HUES48 (cell line): ENCODE results near the gene DCC.

Experiments
- H3K27ac ChIP-seq: one replicate; pipeline ENCODE4 v1.7.0; 2013; ENCODE audit warnings: low read depth, low read length, inconsistent platforms
- H3K27me3 ChIP-seq: 2 replicates; pipeline ENCODE4 v1.6.1; 2013; ENCODE audit warnings: mild to moderate bottlenecking, low read length; ENCODE audit not compliant: control insufficient read depth, insufficient read depth
- H3K36me3 ChIP-seq: 2 replicates; pipeline ENCODE4 v1.6.1; 2013; ENCODE audit warnings: low read length; ENCODE audit not compliant: control insufficient read depth, insufficient read depth
- H3K4me1 ChIP-seq: 2 replicates; pipeline ENCODE4 v1.6.1; 2013; ENCODE audit warnings: mild to moderate bottlenecking, low read length; ENCODE audit not compliant: control insufficient read depth, insufficient read depth
- H3K4me3 ChIP-seq: 2 replicates; pipeline ENCODE4 v1.5.1; 2013; ENCODE audit warnings: mild to moderate bottlenecking, low read depth, low read length
- H3K9ac ChIP-seq: 2 replicates; pipeline ENCODE4 v1.6.1; 2013; ENCODE audit warnings: mild to moderate bottlenecking, low read depth, low read length, moderate library complexity
- H3K9me3 ChIP-seq: 2 replicates; pipeline ENCODE4 v1.6.1; 2013; ENCODE audit warnings: low read length; ENCODE audit not compliant: control insufficient read depth, insufficient read depth

Gene DCC

GRCh38 chr18:52582061-52582460, 242.1 kb downstream of the DCC start:
- Histone ChIP-seq H3K4me3 (no peak overlapping the region), H3K27me3 (no peaks in the 10 kb centered on the region), H3K9ac (no peak overlapping the region), H3K36me3 (no peaks in the 10 kb centered on the region), H3K9me3 (no peaks in the 10 kb centered on the region), H3K27ac (no peak overlapping the region), H3K4me1 (no peaks in the 10 kb centered on the region)

DNA sequence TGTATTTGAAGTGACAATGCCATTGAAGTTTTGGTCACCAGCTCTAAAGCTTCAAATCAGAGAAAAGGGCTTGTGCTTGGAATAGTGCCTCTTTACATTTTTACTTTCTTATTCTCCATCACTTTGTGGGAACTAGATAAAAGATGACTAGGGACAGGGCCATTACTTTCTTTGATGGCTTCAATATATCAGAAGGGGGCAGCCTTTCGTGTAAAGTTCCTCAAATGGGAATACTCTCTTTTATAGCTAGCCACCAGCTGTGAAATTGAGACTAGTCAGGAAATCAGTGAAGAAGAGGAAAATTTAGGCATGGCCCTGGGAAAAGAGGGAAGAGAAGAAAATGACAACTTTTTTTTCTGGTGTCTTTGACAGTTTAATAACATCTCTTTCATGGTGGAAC, 242.5 kb downstream of the DCC start:
- Histone ChIP-seq H3K9me3 (no peaks in the 10 kb centered on the region), H3K4me3 (no peak overlapping the region), H3K4me1 (no peaks in the 10 kb centered on the region), H3K27ac (no peak overlapping the region), H3K36me3 (no peaks in the 10 kb centered on the region), H3K27me3 (no peaks in the 10 kb centered on the region), H3K9ac (no peak overlapping the region)

GRCh38 chr18:52588931-52589330, 248.9 kb downstream of the DCC start:
- Histone ChIP-seq H3K9ac (no peak overlapping the region), H3K36me3 (no peaks in the 10 kb centered on the region), H3K9me3 (no peaks in the 10 kb centered on the region), H3K4me1 (no peaks in the 10 kb centered on the region), H3K4me3 (no peak overlapping the region), H3K27ac (no peak overlapping the region), H3K27me3 (no peaks in the 10 kb centered on the region)

- Histone ChIP-seq H3K9ac (no peak overlapping the region), H3K9me3 (no peaks in the 10 kb centered on the region), H3K4me1 (0 out of 2 replicates have a peak, but pooled peaks cover 5% of the 10 kb centered on the region), H3K36me3 (no peaks in the 10 kb centered on the region), H3K27ac (no peak overlapping the region), H3K27me3 (no peaks in the 10 kb centered on the region), H3K4me3 (no peak overlapping the region)
Observed at GRCh38 chr18:52596748-52597435, 256.9 kb downstream of the DCC start.

- Histone ChIP-seq H3K27ac (no peak overlapping the region), H3K9me3 (no peaks in the 10 kb centered on the region), H3K9ac (no peak overlapping the region), H3K4me1 (0 out of 2 replicates have a peak, but pooled peaks cover 5% of the 10 kb centered on the region), H3K36me3 (no peaks in the 10 kb centered on the region), H3K27me3 (no peaks in the 10 kb centered on the region), H3K4me3 (no peak overlapping the region)
Observed at GRCh38 chr18:52598921-52599320, 258.9 kb downstream of the DCC start.

- H3K27ac ChIP-seq, result no peak overlapping the region
- no peak overlapping the region for H3K4me3 ChIP-seq
- no peaks in the 10 kb centered on the region for H3K36me3 ChIP-seq
- H3K27me3 ChIP-seq, result no peaks in the 10 kb centered on the region
- H3K9me3 ChIP-seq, result no peaks in the 10 kb centered on the region
- no peak overlapping the region for H3K9ac ChIP-seq
- no peaks in the 10 kb centered on the region for H3K4me1 ChIP-seq
Observed at GRCh38 chr18:52602820-52603219, 262.8 kb downstream of the DCC start.

DNA sequence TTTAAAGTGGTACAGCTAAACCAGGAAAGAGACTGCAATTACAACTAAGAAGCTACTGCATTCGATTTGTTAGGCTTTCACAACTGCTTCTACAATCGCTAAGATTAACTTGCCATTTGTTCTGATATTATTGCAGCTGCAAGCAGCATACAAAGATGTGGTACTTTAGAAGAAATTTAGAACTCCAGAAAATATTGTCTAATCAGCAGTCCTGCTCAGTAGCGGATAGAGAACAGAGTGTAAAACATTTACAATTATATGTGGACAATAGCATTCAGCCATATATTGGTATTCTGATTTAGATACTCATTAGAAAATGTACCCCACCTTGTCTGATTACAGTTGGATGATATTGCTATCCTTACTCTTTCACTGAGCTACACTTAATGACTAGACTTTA, 265.3 kb downstream of the DCC start:
- no peak overlapping the region for H3K27ac ChIP-seq
- no peak overlapping the region for H3K4me3 ChIP-seq
- no peaks in the 10 kb centered on the region for H3K4me1 ChIP-seq
- no peak overlapping the region for H3K9ac ChIP-seq
- no peaks in the 10 kb centered on the region for H3K36me3 ChIP-seq
- no peaks in the 10 kb centered on the region for H3K9me3 ChIP-seq
- H3K27me3 ChIP-seq, result no peaks in the 10 kb centered on the region

DNA sequence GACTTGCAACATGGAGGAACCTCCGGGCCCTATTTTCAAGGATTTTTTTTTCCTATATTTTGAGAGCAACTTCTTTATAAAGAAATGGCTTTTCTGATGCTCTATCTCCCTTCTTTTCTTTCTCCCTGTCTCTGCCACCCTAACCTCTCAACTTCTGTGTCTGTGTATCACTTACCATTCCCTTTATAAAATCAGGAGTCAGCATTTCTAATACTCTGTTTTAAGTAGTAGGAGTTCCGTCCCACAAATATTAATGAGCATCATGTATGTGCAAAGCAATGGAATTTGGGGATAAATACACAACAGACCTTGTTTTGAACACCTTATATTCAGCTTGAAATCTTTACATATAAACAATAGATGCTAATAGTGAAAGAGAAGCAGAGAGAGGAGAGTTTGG, 268.0 kb downstream of the DCC start:
- no peaks in the 10 kb centered on the region for H3K27me3 ChIP-seq
- no peak overlapping the region for H3K9ac ChIP-seq
- no peak overlapping the region for H3K27ac ChIP-seq
- no peaks in the 10 kb centered on the region for H3K36me3 ChIP-seq
- H3K4me3 ChIP-seq, result no peak overlapping the region
- H3K4me1 ChIP-seq, result no peaks in the 10 kb centered on the region
- H3K9me3 ChIP-seq, result no peaks in the 10 kb centered on the region

DNA sequence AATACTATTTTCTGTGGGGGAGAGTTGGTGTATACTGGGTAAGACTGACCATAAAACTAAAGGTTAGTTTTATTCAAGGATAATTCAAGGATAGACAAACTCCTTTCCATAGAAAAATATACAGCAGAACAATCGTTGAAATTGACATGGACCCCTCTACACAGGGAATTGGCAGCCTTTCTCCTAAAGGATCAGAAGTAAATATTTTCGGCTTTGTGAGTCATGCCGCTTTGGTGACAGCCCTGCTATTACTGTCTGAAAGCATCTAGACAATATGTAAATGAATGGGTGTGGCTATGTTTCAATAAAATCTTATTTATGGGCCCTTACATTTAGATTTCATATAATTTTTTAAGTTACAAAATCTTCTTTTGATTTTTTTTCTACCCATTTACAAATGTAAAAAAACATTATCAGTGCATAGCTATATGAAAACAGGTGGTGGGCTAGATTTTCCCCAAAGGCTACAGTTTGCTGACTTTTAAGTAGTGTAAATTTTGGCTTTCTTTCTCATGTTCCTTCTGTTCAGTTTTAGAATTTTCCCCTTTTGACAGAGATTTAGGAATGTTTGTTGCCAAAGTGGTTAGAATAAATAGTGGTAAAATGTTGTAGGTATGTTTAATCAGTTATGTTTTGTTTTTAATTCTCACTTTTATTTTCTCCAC, 270.6 kb downstream of the DCC start:
- Histone ChIP-seq H3K9me3 (no peaks in the 10 kb centered on the region), H3K4me3 (no peak overlapping the region), H3K27me3 (no peaks in the 10 kb centered on the region), H3K36me3 (no peaks in the 10 kb centered on the region), H3K27ac (no peak overlapping the region), H3K4me1 (peaks cover 6% of the 10 kb centered on the region; the same call in 1 of the 2 replicates), H3K9ac (no peak overlapping the region)

GRCh38 chr18:52612406-52612805, 272.4 kb downstream of the DCC start:
- no peaks in the 10 kb centered on the region for H3K36me3 ChIP-seq
- H3K4me3 ChIP-seq, result no peak overlapping the region
- no peaks in the 10 kb centered on the region for H3K9me3 ChIP-seq
- no peak overlapping the region for H3K9ac ChIP-seq
- no peak overlapping the region for H3K27ac ChIP-seq
- H3K27me3 ChIP-seq, result no peaks in the 10 kb centered on the region
- peaks cover 7% of the 10 kb centered on the region; the same call in 1 of the 2 replicates for H3K4me1 ChIP-seq

- Histone ChIP-seq H3K9ac (no peak overlapping the region), H3K4me3 (no peak overlapping the region), H3K4me1 (peaks cover 7% of the 10 kb centered on the region; the same call in 1 of the 2 replicates), H3K9me3 (no peaks in the 10 kb centered on the region), H3K36me3 (no peaks in the 10 kb centered on the region), H3K27me3 (no peaks in the 10 kb centered on the region), H3K27ac (no peak overlapping the region)
Observed at GRCh38 chr18:52615321-52615720, 275.3 kb downstream of the DCC start.
